Measurements from ENCODE around the gene TYK2.
A peak's percentile ranks its signal among the peaks of the same experiment; 100 is the strongest.
"Not testable (repeated sequence)": the region's sequence is repeated elsewhere in the genome, so short reads cannot be mapped to it uniquely, and the experiment has no call there.

TYK2 gene

GRCh38 chr19:10407096-10407495 is 26.7 kb upstream of the TYK2 start:
- Histone ChIP-seq H3K27ac (ENCODE audit: low read depth, low read length) (no peak overlapping the region), H3K9ac (ENCODE audit: low read depth in 1 of 2, low read length in 2 of 2) (no peak overlapping the region), H3K4me3 (ENCODE audit: low read depth in 1 of 2, low read length in 2 of 2) (no peak overlapping the region), H3K36me3 (ENCODE audit: control insufficient read depth in 1 of 2, insufficient read depth in 2 of 2, low read length in 2 of 2) (no peaks in the 10 kb centered on the region), H3K27me3 (ENCODE audit: control insufficient read depth in 1 of 2, insufficient read depth in 2 of 2, low read length in 2 of 2) (peaks cover 4 to 12% of the 10 kb centered on the region in 2 donors), H3K9me3 (ENCODE audit: control insufficient read depth in 1 of 2, low read length in 2 of 2) (no peaks in the 10 kb centered on the region), H3K4me1 (ENCODE audit: control insufficient read depth in 1 of 2, insufficient read depth in 2 of 2, low read length in 2 of 2) (peaks cover 15 to 33% of the 10 kb centered on the region in 2 donors)

GRCh38 chr19:10406191-10406590 is 25.8 kb upstream of the TYK2 start:
- H3K9me3 ChIP-seq (ENCODE audit: control insufficient read depth in 1 of 2, low read length in 2 of 2): no peaks in the 10 kb centered on the region
- H3K4me3 ChIP-seq (ENCODE audit: low read depth in 1 of 2, low read length in 2 of 2): no peak overlapping the region
- peaks cover 4 to 12% of the 10 kb centered on the region in 2 donors for H3K27me3 ChIP-seq (ENCODE audit: control insufficient read depth in 1 of 2, insufficient read depth in 2 of 2, low read length in 2 of 2)
- H3K9ac ChIP-seq (ENCODE audit: low read depth in 1 of 2, low read length in 2 of 2): no peak overlapping the region
- H3K36me3 ChIP-seq (ENCODE audit: control insufficient read depth in 1 of 2, insufficient read depth in 2 of 2, low read length in 2 of 2): no peaks in the 10 kb centered on the region
- H3K27ac ChIP-seq (ENCODE audit: low read depth, low read length): no peak overlapping the region
- H3K4me1 ChIP-seq (ENCODE audit: control insufficient read depth in 1 of 2, insufficient read depth in 2 of 2, low read length in 2 of 2): peaks cover 24 to 42% of the 10 kb centered on the region in 2 donors

GRCh38 chr19:10404888-10405820 is 24.8 kb upstream of the TYK2 start:
- no peak overlapping the region for H3K27ac ChIP-seq (ENCODE audit: low read depth, low read length)
- H3K36me3 ChIP-seq (ENCODE audit: control insufficient read depth in 1 of 2, insufficient read depth in 2 of 2, low read length in 2 of 2): no peaks in the 10 kb centered on the region
- peaks cover 29 to 47% of the 10 kb centered on the region in 2 donors for H3K4me1 ChIP-seq (ENCODE audit: control insufficient read depth in 1 of 2, insufficient read depth in 2 of 2, low read length in 2 of 2)
- H3K4me3 ChIP-seq (ENCODE audit: low read depth in 1 of 2, low read length in 2 of 2): peak overlapping the region; percentile 87 to 93
- H3K9ac ChIP-seq (ENCODE audit: low read depth in 1 of 2, low read length in 2 of 2): peak overlapping the region in 1 of 2 donors; percentile 96
- H3K27me3 ChIP-seq (ENCODE audit: control insufficient read depth in 1 of 2, insufficient read depth in 2 of 2, low read length in 2 of 2): peaks cover 4 to 12% of the 10 kb centered on the region in 2 donors
- no peaks in the 10 kb centered on the region for H3K9me3 ChIP-seq (ENCODE audit: control insufficient read depth in 1 of 2, low read length in 2 of 2)

GRCh38 chr19:10403137-10404021 is 23.0 kb upstream of the TYK2 start, which contains the start of gene CDC37:
CDC37 (minus strand) TSS chr19:10403542; CDS start chr19:10403479, 63 bp downstream.
- H3K9ac ChIP-seq (ENCODE audit: low read depth in 1 of 2, low read length in 2 of 2): peak within 1 kb of the TSS; percentile 96 to 98
- no peaks in the 10 kb centered on the region for H3K9me3 ChIP-seq (ENCODE audit: control insufficient read depth in 1 of 2, low read length in 2 of 2)
- H3K27ac ChIP-seq (ENCODE audit: low read depth, low read length): peak within 1 kb of the TSS; percentile 56
- peaks cover 29 to 40% of the 10 kb centered on the region in 2 donors for H3K4me1 ChIP-seq (ENCODE audit: control insufficient read depth in 1 of 2, insufficient read depth in 2 of 2, low read length in 2 of 2)
- H3K36me3 ChIP-seq (ENCODE audit: control insufficient read depth in 1 of 2, insufficient read depth in 2 of 2, low read length in 2 of 2): peaks cover 0 to 3% of the 10 kb centered on the region in 2 donors
- H3K4me3 ChIP-seq (ENCODE audit: low read depth in 1 of 2, low read length in 2 of 2): peak within 1 kb of the TSS; percentile 87 to 93
- H3K27me3 ChIP-seq (ENCODE audit: control insufficient read depth in 1 of 2, insufficient read depth in 2 of 2, low read length in 2 of 2): peaks cover 4 to 12% of the 10 kb centered on the region in 2 donors

- peak overlapping the region; percentile 87 to 93 for H3K4me3 ChIP-seq (ENCODE audit: low read depth in 1 of 2, low read length in 2 of 2)
- peaks cover 4 to 12% of the 10 kb centered on the region in 2 donors for H3K27me3 ChIP-seq (ENCODE audit: control insufficient read depth in 1 of 2, insufficient read depth in 2 of 2, low read length in 2 of 2)
- H3K27ac ChIP-seq (ENCODE audit: low read depth, low read length): peak overlapping the region; percentile 30
- peak overlapping the region; percentile 96 to 98 for H3K9ac ChIP-seq (ENCODE audit: low read depth in 1 of 2, low read length in 2 of 2)
- H3K4me1 ChIP-seq (ENCODE audit: control insufficient read depth in 1 of 2, insufficient read depth in 2 of 2, low read length in 2 of 2): peaks cover 29 to 38% of the 10 kb centered on the region in 2 donors
- no peaks in the 10 kb centered on the region for H3K9me3 ChIP-seq (ENCODE audit: control insufficient read depth in 1 of 2, low read length in 2 of 2)
- H3K36me3 ChIP-seq (ENCODE audit: control insufficient read depth in 1 of 2, insufficient read depth in 2 of 2, low read length in 2 of 2): peaks cover 0 to 8% of the 10 kb centered on the region in 2 donors
Observed at GRCh38 chr19:10402441-10403038, 22.2 kb upstream of the TYK2 start.

GRCh38 chr19:10399878-10400277 is 19.5 kb upstream of the TYK2 start:
- H3K4me3 ChIP-seq (ENCODE audit: low read depth in 1 of 2, low read length in 2 of 2): no peak overlapping the region
- H3K4me1 ChIP-seq (ENCODE audit: control insufficient read depth in 1 of 2, insufficient read depth in 2 of 2, low read length in 2 of 2): peaks cover 26 to 33% of the 10 kb centered on the region in 2 donors
- H3K27ac ChIP-seq (ENCODE audit: low read depth, low read length): no peak overlapping the region
- peaks cover 0 to 5% of the 10 kb centered on the region in 2 donors for H3K27me3 ChIP-seq (ENCODE audit: control insufficient read depth in 1 of 2, insufficient read depth in 2 of 2, low read length in 2 of 2)
- H3K9me3 ChIP-seq (ENCODE audit: control insufficient read depth in 1 of 2, low read length in 2 of 2): no peaks in the 10 kb centered on the region
- H3K36me3 ChIP-seq (ENCODE audit: control insufficient read depth in 1 of 2, insufficient read depth in 2 of 2, low read length in 2 of 2): peaks cover 5 to 20% of the 10 kb centered on the region in 2 donors
- no peak overlapping the region for H3K9ac ChIP-seq (ENCODE audit: low read depth in 1 of 2, low read length in 2 of 2)

- peaks cover 7 to 24% of the 10 kb centered on the region in 2 donors for H3K36me3 ChIP-seq (ENCODE audit: control insufficient read depth in 1 of 2, insufficient read depth in 2 of 2, low read length in 2 of 2)
- not testable (repeated sequence) for H3K9me3 ChIP-seq (ENCODE audit: control insufficient read depth in 1 of 2, low read length in 2 of 2); H3K27me3 ChIP-seq (ENCODE audit: control insufficient read depth in 1 of 2, insufficient read depth in 2 of 2, low read length in 2 of 2); H3K4me3 ChIP-seq (ENCODE audit: low read depth in 1 of 2, low read length in 2 of 2); H3K9ac ChIP-seq (ENCODE audit: low read depth in 1 of 2, low read length in 2 of 2); H3K27ac ChIP-seq (ENCODE audit: low read depth, low read length)
- peaks cover 21 to 29% of the 10 kb centered on the region in 2 donors for H3K4me1 ChIP-seq (ENCODE audit: control insufficient read depth in 1 of 2, insufficient read depth in 2 of 2, low read length in 2 of 2)
Observed at GRCh38 chr19:10399340-10399739, 19.0 kb upstream of the TYK2 start.

GRCh38 chr19:10398819-10399218 is 18.4 kb upstream of the TYK2 start:
- no peaks in the 10 kb centered on the region for H3K9me3 ChIP-seq (ENCODE audit: control insufficient read depth in 1 of 2, low read length in 2 of 2)
- H3K4me3 ChIP-seq (ENCODE audit: low read depth in 1 of 2, low read length in 2 of 2): no peak overlapping the region
- peaks cover 20 to 24% of the 10 kb centered on the region in 2 donors for H3K4me1 ChIP-seq (ENCODE audit: control insufficient read depth in 1 of 2, insufficient read depth in 2 of 2, low read length in 2 of 2)
- H3K9ac ChIP-seq (ENCODE audit: low read depth in 1 of 2, low read length in 2 of 2): no peak overlapping the region
- no peak overlapping the region for H3K27ac ChIP-seq (ENCODE audit: low read depth, low read length)
- H3K36me3 ChIP-seq (ENCODE audit: control insufficient read depth in 1 of 2, insufficient read depth in 2 of 2, low read length in 2 of 2): peaks cover 7 to 28% of the 10 kb centered on the region in 2 donors
- no peaks in the 10 kb centered on the region for H3K27me3 ChIP-seq (ENCODE audit: control insufficient read depth in 1 of 2, insufficient read depth in 2 of 2, low read length in 2 of 2)

GRCh38 chr19:10395917-10396316 is 15.5 kb upstream of the TYK2 start:
- Histone ChIP-seq H3K4me1 (ENCODE audit: control insufficient read depth in 1 of 2, insufficient read depth in 2 of 2, low read length in 2 of 2) (peaks cover 2 to 3% of the 10 kb centered on the region in 2 donors), H3K9ac (ENCODE audit: low read depth in 1 of 2, low read length in 2 of 2) (no peak overlapping the region), H3K27ac (ENCODE audit: low read depth, low read length) (no peak overlapping the region), H3K27me3 (ENCODE audit: control insufficient read depth in 1 of 2, insufficient read depth in 2 of 2, low read length in 2 of 2) (no peaks in the 10 kb centered on the region), H3K9me3 (ENCODE audit: control insufficient read depth in 1 of 2, low read length in 2 of 2) (no peaks in the 10 kb centered on the region), H3K4me3 (ENCODE audit: low read depth in 1 of 2, low read length in 2 of 2) (no peak overlapping the region), H3K36me3 (ENCODE audit: control insufficient read depth in 1 of 2, insufficient read depth in 2 of 2, low read length in 2 of 2) (peaks cover 13 to 56% of the 10 kb centered on the region in 2 donors)

Measured in duodenal mucosa (tissue), 2 donors.